GM12864 (cell line): ENCODE measurements around the gene PAM.

Experiments
- DNase-seq: peaks from one replicate; pipeline ENCODE4 v3.0.0-alpha.2; 2011; ENCODE audit warnings: low read depth
- H3K4me3 ChIP-seq: 2 replicates; pipeline ENCODE4 v1.5.1; 2011; ENCODE audit warnings: mild to moderate bottlenecking, low read depth, low read length, control low read depth
- CTCF ChIP-seq: IDR thresholded peaks from 2 replicates; pipeline ENCODE4 v1.5.1; 2011; ENCODE audit warnings: low read depth, mild to moderate bottlenecking, moderate library complexity, low read length, control low read depth, inconsistent platforms; ENCODE audit errors: missing control alignments

Gene PAM

GRCh38 chr5:102965653-102966052 is 210.5 kb downstream of the PAM start:
- DNase-seq: no peak
- no peak overlapping the region for H3K4me3 ChIP-seq
- TF ChIP-seq CTCF: no peak

GRCh38 chr5:102969641-102970040 is 214.5 kb downstream of the PAM start:
- DNase-seq: no peak
- TF ChIP-seq CTCF: no peak
- H3K4me3 ChIP-seq: no peak overlapping the region

DNA sequence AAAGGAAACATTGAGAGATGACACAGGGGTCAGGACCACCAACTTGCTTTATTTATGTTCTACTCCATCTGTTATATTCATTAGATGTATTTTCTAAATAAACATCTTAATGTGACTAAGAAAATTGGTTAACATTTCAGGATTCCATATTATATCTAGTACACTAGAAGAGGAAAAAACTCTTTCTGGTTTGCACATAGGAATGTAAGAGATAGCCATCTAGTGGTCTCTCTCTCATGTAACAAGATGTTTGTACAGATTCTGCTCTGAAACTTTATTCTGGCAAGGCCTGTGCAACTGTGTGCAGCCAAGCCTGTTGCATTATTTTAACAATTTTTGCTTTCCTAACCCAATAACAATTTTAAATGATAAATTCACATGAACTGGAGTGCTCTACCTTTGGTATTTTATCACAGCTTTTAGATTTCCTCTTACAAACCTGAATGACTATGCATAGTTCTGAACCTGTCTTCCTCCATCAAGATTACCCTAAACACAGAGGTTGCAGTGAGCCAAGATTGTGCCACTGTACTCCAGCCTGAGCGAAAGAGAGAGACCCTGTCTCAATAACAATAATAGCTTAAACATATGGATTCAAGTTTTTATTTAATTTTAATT is 216.7 kb downstream of the PAM start:
- DNase-seq: no peak
- peak; percentile 35 for TF ChIP-seq CTCF
- H3K4me3 ChIP-seq: no peak overlapping the region

GRCh38 chr5:102974177-102974576 is 219.1 kb downstream of the PAM start:
- no peak overlapping the region for H3K4me3 ChIP-seq
- TF ChIP-seq CTCF: no peak
- DNase-seq: no peak

DNA sequence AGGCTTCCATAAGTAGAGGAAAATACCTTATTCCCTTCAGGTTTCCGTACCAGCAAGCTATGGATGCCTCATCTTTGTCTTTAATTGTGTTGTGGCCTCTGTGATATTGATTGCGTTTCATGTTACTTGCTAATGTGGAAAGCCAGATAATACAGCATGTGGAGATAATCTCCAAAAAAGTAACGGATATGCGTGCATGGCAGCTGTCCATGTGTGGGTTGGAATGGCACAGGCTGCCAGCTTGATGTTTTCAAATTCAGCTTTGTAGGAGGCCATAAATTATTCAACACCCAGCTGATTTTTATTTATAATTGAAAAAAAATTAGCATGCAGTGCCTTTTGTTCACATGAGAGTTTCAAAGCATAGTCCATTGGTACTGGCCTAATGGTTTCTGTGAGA is 219.9 kb downstream of the PAM start:
- no peak overlapping the region for H3K4me3 ChIP-seq
- no peak for TF ChIP-seq CTCF
- DNase-seq: no peak

- no peak for DNase-seq
- no peak overlapping the region for H3K4me3 ChIP-seq
- no peak for TF ChIP-seq CTCF
These were observed 220.5 kb downstream of the PAM start for GRCh38 chr5:102975457-102976182.
